ENCODE data around the gene QPRT. TPM values are rescaled to one million over a fixed set of nuclear protein-coding genes. Genes with fewer than 3 reads are reported as not detected.

QPRT gene
- total and polyA plus RNA-seq, 2 experiments from 2014 or later, result 65.4 to 128 TPM

GRCh38 chr16:29664091-29664921 is 14.7 kb upstream of the QPRT start:
- Histone ChIP-seq H3F3A (replicated peaks; ENCODE audit: low read depth) (peaks cover 13% of the 10 kb centered on the region; the same call in 1 of the 2 replicates), H3K36me3 (ENCODE audit: insufficient read depth) (no peaks in the 10 kb centered on the region), H3K27ac (ENCODE audit: low read depth) (no peak overlapping the region), H3K9me2 (ENCODE audit: insufficient read depth) (no peaks in the 10 kb centered on the region), H3K79me2 (replicated peaks; ENCODE audit: insufficient read depth) (no peaks in the 10 kb centered on the region), H4K20me1 (replicated peaks; ENCODE audit: insufficient read depth) (no peaks in the 10 kb centered on the region), H3K4me1 (ENCODE audit: insufficient read depth) (peaks cover 18% of the 10 kb centered on the region), H2AFZ (no peak overlapping the region), H3K4me3 (no peak overlapping the region), H3K4me2 (no peak overlapping the region), H3K27me3 (ENCODE audit: insufficient read depth) (no peaks in the 10 kb centered on the region)
- Mint-ChIP-seq H3K4me3 (no peak overlapping the region), H3K4me1 (peaks cover 37% of the 10 kb centered on the region), H3K9me3 (no peaks in the 10 kb centered on the region), H3K36me3 (ENCODE audit: low read depth) (no peaks in the 10 kb centered on the region), H3K27ac (no peak overlapping the region), H3K27me3 (ENCODE audit: insufficient read depth, low read depth, poor library complexity) (peaks cover 14% of the 10 kb centered on the region)
- no peak for DNase-seq (ENCODE audit: low spot score)
- no peak for ATAC-seq
- TF ChIP-seq, protein P1, sequence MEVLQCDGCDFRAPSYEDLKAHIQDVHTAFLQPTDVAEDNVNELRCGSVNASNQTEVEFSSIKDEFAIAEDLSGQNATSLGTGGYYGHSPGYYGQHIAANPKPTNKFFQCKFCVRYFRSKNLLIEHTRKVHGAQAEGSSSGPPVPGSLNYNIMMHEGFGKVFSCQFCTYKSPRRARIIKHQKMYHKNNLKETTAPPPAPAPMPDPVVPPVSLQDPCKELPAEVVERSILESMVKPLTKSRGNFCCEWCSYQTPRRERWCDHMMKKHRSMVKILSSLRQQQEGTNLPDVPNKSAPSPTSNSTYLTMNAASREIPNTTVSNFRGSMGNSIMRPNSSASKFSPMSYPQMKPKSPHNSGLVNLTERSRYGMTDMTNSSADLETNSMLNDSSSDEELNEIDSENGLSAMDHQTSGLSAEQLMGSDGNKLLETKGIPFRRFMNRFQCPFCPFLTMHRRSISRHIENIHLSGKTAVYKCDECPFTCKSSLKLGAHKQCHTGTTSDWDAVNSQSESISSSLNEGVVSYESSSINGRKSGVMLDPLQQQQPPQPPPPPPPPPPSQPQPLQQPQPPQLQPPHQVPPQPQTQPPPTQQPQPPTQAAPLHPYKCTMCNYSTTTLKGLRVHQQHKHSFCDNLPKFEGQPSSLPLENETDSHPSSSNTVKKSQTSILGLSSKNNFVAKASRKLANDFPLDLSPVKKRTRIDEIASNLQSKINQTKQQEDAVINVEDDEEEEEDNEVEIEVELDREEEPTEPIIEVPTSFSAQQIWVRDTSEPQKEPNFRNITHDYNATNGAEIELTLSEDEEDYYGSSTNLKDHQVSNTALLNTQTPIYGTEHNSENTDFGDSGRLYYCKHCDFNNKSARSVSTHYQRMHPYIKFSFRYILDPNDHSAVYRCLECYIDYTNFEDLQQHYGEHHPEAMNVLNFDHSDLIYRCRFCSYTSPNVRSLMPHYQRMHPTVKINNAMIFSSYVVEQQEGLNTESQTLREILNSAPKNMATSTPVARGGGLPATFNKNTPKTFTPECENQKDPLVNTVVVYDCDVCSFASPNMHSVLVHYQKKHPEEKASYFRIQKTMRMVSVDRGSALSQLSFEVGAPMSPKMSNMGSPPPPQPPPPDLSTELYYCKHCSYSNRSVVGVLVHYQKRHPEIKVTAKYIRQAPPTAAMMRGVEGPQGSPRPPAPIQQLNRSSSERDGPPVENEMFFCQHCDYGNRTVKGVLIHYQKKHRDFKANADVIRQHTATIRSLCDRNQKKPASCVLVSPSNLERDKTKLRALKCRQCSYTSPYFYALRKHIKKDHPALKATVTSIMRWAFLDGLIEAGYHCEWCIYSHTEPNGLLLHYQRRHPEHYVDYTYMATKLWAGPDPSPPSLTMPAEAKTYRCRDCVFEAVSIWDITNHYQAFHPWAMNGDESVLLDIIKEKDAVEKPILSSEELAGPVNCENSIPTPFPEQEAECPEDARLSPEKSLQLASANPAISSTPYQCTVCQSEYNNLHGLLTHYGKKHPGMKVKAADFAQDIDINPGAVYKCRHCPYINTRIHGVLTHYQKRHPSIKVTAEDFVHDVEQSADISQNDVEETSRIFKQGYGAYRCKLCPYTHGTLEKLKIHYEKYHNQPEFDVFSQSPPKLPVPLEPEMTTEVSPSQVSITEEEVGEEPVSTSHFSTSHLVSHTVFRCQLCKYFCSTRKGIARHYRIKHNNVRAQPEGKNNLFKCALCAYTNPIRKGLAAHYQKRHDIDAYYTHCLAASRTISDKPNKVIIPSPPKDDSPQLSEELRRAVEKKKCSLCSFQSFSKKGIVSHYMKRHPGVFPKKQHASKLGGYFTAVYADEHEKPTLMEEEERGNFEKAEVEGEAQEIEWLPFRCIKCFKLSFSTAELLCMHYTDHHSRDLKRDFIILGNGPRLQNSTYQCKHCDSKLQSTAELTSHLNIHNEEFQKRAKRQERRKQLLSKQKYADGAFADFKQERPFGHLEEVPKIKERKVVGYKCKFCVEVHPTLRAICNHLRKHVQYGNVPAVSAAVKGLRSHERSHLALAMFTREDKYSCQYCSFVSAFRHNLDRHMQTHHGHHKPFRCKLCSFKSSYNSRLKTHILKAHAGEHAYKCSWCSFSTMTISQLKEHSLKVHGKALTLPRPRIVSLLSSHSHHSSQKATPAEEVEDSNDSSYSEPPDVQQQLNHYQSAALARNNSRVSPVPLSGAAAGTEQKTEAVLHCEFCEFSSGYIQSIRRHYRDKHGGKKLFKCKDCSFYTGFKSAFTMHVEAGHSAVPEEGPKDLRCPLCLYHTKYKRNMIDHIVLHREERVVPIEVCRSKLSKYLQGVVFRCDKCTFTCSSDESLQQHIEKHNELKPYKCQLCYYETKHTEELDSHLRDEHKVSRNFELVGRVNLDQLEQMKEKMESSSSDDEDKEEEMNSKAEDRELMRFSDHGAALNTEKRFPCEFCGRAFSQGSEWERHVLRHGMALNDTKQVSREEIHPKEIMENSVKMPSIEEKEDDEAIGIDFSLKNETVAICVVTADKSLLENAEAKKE (CRISPR knock-in tag; IDR thresholded peaks at IDR 0.05), result no peak
- no peak for TF ChIP-seq EZH2 (IDR thresholded peaks at IDR 0.05; ENCODE audit: low read depth, unreplicated experiment)
- TF ChIP-seq ETS1 (IDR thresholded peaks at IDR 0.05), result no peak
- TF ChIP-seq JUNB (IDR thresholded peaks at IDR 0.05; ENCODE audit: unreplicated experiment), result no peak
- TF ChIP-seq NANOG (IDR thresholded peaks at IDR 0.05; ENCODE audit: borderline replicate concordance), result no peak
- TF ChIP-seq STAT1 (IDR thresholded peaks at IDR 0.05; ENCODE audit: unreplicated experiment), result no peak
- no peak for TF ChIP-seq ZNF331 (CRISPR knock-in tag; IDR thresholded peaks at IDR 0.05; ENCODE audit: low read depth)
- no peak for TF ChIP-seq REST (IDR thresholded peaks at IDR 0.05; ENCODE audit: unreplicated experiment)
- TF ChIP-seq CREB1 (CRISPR knock-in tag; IDR thresholded peaks at IDR 0.05; ENCODE audit: low read depth), result no peak
- no peak for TF ChIP-seq ZNF114 (CRISPR knock-in tag; IDR thresholded peaks at IDR 0.05)

Measured in GM23338 (cell line).